ENCODE results near the gene PUSL1.

PUSL1 gene

DNA sequence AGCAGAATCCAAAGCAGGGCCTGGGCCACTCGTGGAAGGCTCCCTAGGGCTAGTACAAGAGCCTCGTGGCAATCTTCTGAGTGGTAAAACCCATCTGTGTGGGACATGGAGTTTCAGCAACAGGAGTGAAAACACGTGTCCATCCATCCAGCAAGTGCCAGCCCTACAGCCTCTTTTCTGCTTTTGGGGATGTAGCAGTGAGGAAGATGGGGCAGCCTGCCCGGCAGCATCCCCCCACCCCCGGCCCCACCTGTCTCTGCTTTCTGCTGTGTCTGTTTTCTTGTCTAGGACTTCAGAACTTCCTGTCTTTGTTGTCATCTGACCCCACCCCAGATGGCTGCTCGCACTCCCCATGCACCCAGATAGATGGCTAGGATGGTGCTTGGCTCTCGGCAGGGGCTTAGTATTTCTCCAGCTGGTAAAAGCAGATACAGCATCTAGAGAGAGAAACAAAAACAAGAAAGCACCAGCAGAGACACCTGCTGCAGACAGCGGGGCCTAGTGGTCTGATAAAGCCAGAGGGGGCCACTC lies 17.7 kb downstream of the PUSL1 start:
- no peak for DNase-seq

DNA sequence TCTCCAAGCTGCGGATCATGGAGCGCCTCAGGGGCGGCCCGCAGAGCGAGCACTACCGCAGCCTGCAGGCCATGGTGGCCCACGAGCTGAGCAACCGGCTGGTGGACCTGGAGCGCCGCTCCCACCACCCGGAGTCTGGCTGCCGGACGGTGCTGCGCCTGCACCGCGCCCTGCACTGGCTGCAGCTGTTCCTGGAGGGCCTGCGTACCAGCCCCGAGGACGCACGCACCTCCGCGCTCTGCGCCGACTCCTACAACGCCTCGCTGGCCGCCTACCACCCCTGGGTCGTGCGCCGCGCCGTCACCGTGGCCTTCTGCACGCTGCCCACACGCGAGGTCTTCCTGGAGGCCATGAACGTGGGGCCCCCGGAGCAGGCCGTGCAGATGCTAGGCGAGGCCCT lies 18.9 kb downstream of the PUSL1 start:
- DNase-seq = no peak

DNA sequence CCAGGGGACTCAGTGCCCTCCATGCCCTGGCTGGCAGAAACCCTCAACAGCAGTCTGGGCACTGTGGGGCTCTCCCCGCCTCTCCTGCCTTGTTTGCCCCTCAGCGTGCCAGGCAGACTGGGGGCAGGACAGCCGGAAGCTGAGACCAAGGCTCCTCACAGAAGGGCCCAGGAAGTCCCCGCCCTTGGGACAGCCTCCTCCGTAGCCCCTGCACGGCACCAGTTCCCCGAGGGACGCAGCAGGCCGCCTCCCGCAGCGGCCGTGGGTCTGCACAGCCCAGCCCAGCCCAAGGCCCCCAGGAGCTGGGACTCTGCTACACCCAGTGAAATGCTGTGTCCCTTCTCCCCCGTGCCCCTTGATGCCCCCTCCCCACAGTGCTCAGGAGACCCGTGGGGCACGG lies 19.9 kb downstream of the PUSL1 start:
- no peak for DNase-seq

DNA sequence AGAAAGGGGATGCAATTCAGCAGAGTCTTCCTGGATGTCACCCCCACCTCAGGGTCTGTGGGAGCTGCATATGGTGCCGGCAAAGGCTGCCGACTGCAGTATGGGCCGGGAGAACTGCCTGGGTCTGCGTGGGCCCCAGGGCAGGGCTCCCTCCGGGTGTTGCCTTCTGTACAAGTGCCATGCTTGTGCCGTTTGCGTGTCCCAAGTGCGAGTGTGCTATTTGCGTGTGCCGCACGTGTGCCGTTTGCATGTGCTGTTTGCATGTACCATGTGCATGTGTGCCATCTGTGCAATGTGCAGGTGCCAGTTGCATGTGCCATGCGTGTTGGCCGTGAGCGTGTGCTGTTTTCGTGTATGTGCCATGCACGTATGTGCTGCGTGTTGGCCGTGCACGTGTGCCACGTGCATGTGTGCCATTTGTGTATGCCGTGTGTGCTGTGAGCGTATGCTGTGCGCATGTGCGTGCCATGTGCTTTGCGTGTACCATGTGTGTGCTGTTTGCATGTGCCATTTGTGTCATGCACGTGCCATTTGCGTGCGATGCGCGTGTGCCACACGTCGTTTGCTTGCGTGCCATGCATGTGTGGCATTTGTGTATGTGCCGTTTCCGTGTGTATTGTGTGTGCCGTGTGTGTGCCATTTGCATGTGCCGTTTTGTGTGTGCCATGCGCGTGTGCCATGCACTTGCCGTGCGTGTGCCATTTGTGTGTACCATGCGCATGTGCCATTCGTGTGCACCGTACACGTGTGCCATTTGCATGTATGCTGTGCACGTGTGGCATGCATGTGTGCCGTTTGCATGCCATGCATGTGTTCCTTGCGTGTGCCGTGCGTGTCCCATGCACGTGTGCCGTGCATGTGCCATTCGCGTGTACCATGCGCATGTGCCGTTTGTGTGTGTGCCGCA lies 21.2 kb downstream of the PUSL1 start:
- DNase-seq = no peak

DNA sequence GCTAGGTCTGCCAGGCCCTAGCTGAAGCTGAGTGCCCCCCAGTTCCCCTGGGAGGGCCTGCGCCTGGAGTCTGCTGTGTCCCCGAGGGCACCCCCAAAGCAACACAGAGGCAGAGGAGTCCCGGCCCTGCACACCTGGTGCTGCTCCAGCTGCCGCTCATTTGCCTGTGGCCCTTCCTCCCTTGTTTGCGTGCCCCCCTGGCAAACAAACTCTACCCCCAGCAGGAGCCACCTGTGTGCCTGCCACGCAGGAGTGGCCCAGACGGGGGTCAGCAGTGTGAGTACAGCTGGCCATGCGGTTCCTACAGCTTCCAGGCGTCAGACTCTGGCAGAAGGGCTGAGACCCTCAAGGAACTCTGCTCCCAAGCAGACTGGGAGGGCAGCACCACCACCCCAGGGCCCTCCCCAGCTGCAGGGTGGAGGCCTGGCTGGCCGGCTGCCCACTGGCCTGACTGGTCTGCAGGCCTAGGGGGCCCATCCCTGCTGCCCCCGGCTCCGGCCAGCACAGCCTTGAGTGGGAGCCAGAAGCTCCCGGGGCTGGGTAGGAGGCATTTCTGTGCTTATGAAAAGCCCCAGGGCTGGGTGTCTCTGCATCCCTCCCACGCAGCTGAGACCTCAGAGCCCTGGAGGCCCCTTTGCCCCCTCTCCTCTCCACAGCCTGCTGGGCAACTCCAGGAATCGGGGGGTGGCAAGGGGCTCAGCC lies 22.1 kb downstream of the PUSL1 start:
- DNase-seq = no peak

DNA sequence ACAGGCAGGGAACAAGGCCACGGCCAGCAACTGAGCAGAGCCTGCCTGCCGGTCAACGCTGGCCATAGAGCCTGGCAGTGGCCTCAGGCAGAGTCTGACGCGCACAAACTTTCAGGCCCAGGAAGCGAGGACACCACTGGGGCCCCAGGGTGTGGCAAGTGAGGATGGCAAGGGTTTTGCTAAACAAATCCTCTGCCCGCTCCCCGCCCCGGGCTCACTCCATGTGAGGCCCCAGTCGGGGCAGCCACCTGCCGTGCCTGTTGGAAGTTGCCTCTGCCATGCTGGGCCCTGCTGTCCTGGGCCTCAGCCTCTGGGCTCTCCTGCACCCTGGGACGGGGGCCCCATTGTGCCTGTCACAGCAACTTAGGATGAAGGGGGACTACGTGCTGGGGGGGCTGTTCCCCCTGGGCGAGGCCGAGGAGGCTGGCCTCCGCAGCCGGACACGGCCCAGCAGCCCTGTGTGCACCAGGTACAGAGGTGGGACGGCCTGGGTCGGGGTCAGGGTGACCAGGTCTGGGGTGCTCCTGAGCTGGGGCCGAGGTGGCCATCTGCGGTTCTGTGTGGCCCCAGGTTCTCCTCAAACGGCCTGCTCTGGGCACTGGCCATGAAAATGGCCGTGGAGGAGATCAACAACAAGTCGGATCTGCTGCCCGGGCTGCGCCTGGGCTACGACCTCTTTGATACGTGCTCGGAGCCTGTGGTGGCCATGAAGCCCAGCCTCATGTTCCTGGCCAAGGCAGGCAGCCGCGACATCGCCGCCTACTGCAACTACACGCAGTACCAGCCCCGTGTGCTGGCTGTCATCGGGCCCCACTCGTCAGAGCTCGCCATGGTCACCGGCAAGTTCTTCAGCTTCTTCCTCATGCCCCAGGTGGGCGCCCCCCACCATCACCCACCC lies 22.9 kb downstream of the PUSL1 start, which contains the start of gene TAS1R3:
Gene TAS1R3, plus strand, starts transcription at position 213 of the 898 bp plus-strand sequence. Its CDS starts 66 bp downstream, at position 279.
- DNase-seq = no peak

DNA sequence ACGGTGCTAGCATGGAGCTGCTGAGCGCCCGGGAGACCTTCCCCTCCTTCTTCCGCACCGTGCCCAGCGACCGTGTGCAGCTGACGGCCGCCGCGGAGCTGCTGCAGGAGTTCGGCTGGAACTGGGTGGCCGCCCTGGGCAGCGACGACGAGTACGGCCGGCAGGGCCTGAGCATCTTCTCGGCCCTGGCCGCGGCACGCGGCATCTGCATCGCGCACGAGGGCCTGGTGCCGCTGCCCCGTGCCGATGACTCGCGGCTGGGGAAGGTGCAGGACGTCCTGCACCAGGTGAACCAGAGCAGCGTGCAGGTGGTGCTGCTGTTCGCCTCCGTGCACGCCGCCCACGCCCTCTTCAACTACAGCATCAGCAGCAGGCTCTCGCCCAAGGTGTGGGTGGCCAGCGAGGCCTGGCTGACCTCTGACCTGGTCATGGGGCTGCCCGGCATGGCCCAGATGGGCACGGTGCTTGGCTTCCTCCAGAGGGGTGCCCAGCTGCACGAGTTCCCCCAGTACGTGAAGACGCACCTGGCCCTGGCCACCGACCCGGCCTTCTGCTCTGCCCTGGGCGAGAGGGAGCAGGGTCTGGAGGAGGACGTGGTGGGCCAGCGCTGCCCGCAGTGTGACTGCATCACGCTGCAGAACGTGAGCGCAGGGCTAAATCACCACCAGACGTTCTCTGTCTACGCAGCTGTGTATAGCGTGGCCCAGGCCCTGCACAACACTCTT lies 23.8 kb downstream of the PUSL1 start:
- no peak for DNase-seq

DNA sequence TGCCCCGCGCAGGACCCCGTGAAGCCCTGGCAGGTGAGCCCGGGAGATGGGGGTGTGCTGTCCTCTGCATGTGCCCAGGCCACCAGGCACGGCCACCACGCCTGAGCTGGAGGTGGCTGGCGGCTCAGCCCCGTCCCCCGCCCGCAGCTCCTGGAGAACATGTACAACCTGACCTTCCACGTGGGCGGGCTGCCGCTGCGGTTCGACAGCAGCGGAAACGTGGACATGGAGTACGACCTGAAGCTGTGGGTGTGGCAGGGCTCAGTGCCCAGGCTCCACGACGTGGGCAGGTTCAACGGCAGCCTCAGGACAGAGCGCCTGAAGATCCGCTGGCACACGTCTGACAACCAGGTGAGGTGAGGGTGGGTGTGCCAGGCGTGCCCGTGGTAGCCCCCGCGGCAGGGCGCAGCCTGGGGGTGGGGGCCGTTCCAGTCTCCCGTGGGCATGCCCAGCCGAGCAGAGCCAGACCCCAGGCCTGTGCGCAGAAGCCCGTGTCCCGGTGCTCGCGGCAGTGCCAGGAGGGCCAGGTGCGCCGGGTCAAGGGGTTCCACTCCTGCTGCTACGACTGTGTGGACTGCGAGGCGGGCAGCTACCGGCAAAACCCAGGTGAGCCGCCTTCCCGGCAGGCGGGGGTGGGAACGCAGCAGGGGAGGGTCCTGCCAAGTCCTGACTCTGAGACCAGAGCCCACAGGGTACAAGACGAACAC lies 24.5 kb downstream of the PUSL1 start:
- no peak for DNase-seq

DNA sequence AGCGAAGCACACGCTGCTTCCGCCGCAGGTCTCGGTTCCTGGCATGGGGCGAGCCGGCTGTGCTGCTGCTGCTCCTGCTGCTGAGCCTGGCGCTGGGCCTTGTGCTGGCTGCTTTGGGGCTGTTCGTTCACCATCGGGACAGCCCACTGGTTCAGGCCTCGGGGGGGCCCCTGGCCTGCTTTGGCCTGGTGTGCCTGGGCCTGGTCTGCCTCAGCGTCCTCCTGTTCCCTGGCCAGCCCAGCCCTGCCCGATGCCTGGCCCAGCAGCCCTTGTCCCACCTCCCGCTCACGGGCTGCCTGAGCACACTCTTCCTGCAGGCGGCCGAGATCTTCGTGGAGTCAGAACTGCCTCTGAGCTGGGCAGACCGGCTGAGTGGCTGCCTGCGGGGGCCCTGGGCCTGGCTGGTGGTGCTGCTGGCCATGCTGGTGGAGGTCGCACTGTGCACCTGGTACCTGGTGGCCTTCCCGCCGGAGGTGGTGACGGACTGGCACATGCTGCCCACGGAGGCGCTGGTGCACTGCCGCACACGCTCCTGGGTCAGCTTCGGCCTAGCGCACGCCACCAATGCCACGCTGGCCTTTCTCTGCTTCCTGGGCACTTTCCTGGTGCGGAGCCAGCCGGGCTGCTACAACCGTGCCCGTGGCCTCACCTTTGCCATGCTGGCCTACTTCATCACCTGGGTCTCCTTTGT lies 25.3 kb downstream of the PUSL1 start:
- DNase-seq = no peak

DNA sequence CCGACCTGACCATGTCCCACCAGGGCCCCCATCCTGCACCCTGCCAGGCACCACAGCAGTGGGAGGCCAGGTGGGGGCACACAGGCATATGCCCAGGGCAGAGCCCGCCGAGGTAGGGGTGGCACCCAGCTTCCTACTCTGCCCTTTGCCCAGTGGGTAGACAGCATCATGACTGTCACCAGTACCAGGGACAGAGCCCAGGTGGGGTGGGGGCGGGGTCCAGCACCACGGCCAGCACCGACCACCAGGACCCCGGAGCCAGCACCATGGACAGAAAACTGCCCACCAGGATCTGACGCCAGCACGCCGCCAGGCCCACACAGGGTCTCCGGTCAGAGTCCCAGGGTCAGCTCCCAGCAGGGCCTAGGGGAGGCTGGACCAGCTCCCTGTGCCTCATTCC lies 26.4 kb downstream of the PUSL1 start:
- DNase-seq = no peak

DNA sequence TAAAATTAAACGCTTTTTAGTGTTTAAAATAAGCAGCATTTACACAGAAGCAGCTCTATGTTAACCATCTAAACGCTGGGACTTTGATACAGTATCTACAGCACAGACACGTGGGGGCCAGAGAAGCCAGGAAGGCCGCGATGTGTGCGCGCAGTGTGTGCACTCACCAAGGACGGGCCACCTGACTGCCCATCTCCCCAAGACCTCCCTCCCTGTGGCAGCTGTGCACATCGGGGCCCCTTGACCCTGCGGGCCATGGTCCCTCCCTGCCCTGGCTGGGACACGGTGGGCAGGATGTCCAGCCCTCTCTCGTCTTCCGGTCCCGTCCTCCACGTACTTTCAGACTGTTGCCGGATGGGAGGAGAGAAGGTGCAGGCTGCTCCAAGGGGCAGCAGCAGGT lies 26.9 kb downstream of the PUSL1 start:
- DNase-seq = no peak

DNA sequence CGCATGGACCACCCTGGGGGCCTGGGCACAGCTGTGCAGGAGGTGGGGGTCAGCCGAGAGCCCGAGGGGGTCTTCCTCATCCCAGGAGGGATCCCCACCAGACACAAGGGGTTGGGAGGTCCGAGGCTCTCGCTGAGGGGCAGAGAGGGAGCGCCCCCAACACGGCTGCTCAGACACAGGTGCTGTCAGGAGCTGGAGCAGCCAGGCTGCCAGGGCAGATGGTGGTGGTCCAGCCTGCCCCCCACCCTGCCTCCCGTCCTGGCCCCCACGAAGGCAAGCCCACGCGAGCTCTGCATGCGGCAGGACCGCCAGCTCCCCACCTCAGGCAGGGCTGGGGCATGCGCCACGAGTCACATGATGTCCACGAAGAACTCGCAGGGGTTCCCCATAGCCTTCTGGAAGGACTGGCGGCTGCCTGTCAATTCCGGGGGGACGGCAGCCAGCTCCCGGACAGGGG lies 27.4 kb downstream of the PUSL1 start:
- no peak for DNase-seq

DNA sequence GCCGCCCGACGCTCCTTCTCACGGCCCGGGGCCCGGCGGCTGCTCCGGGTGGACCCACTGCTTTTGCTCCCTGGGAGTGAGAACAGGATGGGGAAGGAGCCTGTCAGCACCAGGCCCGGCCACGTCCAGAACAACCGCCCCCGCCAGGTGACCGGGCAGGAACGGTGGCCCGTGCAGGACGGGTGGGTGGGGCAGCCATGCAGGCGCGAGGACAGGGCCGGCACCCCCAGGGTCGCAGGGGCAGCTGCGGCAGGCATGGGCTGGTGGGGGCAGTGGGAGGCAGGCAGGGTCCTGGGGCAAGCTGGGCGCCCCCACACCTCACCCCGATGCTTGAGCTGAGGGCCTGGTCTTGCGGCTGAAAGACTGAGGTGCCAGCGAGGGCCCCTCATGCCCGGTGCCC lies 28.0 kb downstream of the PUSL1 start:
- DNase-seq = no peak

DNA sequence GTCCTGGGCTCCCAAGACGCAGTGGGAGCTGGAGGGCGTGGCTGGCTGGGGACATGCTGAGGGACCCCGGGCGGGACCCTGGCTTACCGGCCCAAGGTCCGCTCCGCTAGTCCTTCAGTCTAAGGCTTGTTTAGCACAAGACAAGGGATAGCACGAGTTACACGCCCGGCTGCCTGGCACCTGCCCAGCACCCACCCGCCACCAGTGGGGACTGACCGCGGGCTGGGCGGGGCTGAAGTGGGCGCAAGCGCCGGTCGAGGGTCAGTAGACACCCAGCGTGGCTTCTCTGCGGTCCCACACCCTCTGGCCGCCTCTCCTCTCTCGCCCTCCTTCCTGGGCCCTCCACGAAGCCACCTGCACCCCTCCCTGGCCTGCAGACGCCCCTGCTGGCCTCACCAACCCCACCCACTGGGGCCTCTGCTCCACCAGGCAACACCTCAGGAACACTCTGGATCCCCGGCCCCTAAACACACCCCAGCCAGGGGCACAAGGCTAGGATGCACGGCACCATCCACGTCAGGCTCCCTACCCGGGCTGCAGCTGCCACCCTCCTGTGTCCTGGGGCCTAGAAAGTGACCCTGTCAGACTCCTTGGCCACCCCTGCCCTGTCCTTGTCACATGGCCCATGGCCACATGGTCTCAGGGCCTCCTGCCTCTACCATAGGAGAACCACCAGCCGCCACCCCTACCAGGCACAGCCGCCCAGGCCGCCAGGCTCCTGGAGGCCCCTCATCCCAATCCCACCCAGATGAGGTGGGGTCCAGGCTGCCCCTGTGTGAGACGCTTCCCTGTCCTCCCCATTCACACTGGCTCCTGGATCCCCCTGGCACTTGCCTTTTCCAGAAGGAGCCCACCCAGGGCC lies 28.8 kb downstream of the PUSL1 start:
- no peak for DNase-seq

DNA sequence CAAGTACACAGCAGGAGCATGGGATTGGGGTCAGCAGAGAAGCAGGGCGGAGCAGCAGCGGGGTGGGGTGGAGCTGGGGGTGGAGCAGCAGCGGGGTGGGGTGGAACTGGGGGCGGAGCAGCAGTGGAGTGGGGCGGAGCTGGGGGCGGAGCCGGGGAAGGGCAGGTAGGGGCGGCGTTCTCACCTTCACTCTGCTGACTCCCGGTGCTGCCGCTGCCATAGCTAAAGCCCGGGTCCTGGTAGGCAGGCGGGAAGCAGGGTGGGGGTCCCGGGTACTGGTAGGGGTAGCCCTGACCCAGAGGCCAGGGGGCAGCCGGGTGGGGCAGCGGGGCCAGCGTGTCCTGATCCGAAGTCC lies 29.4 kb downstream of the PUSL1 start:
- no peak for DNase-seq

DNA sequence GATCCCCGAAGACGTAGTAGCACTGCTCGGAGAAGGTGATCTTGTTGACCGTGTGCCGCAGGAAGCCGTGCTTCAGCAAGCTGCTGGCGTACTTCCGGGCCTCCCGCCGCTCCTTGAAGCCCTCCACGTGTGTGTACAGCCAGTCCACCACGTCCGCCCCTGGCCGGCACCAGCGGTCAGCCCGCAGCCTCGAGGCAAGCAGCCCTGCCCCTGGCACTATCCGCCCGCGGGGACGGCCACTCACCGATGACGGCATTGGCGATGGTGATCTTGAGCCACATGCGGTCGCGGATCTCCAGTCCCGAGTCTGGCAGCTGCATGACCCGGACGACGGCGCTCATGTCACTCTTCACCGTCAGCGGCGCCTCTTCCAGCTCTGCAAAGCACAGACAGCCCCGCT lies 29.9 kb downstream of the PUSL1 start:
- DNase-seq = no peak

DNA sequence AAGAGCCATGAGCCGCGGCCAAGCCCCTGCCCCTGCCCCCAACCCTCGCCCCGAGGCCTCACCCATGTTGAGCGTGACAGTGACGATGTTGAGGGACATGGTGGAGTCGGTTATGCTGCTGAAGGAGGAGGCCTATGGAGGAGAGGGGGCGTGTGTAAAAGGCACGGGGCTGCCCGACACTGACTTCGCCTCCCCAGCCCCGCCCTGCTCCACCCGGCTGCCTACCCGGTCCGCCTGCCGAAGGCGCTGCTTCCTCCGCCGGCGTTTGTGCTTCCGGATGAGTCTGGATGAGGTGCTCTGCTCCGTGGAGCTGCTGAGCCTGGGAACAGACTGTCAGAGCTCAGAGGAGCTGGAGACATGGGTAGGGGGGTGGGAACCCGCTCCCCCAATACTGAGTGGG lies 31.8 kb downstream of the PUSL1 start:
- DNase-seq = no peak

DNA sequence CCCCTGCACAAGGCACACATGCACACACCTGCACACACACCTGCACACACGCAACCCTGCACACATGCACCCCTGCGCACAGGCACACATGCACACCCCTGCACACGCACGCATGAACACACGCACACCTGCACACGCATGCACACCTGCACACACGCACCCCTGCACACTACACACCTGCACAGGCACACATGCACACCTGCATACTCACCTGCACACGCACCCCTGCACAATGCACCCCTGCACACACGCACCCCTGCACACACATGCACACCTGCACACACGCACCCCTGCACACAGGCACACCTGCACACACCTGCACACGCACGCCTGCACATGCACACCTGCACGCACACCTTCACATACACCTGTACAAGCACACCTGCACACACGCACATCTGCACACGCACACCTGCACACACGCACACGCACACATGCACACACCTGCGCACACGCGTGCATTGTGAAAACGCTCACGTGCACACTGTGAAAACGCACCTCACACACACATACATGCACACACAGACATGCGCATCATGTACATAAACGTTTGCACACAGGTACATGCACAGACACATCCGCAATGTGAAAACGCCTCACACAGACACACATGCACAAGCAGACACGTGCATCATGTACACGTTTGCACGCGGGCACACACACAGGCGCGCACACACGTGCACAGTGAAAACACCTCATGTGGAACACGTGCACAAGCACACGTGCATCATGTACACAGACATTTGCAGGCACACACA lies 32.6 kb downstream of the PUSL1 start:
- DNase-seq = no peak

DNA sequence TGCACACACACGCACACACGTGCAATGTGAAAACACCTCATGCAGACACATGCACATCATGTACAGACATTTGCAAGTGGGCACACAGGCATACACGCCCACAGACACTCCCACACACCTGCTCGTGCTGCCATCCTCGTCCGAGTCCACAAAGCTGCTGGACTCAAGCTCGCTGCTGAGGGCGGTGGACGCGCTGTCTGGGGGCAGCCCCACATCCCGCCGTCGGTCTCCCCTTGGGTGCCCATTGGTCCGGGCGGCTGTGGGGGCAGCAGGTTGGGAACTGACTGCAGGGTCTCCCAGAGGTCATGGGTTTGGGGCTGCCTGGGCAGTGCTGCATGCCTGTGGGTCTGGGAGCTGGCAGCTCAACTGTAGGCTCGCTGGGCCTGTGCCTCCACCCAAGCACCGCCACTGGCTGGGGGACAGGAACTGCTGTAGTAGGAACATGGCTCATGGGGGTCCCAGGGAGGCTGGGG lies 33.2 kb downstream of the PUSL1 start:
- no peak for DNase-seq
